Pancreas (tissue), 10 donors: ENCODE measurements around the gene ANO7. TPM values are rescaled to one million over a fixed set of nuclear protein-coding genes. Genes with fewer than 3 reads are reported as not detected.
A peak's percentile ranks its signal among the peaks of the same experiment; 100 is the strongest.

Experiments
- ATAC-seq, 4 donors: fragments of 200-7000 bp; cut with Tn5 transposase; one replicate each; pipeline versions ENCODE4 v1.8.0 to v1.9.1; 2020; ENCODE audit warnings: mild to moderate bottlenecking in 4 of 4, moderate library complexity in 4 of 4
- DNase-seq, 6 donors: peaks; one replicate each; pipeline ENCODE4 v3.0.0-alpha.2; 2020
- FAIRE-seq: peaks from 2 replicates; lab custom pipeline; 2012; peaks lifted over from hg19 to GRCh38; lab: Jason Lieb, UNC
- H3K27ac ChIP-seq, 4 donors: fragments of 200-600 bp; sonication (generic); 1 replicate in 3 of 4; 2 replicates in 1 of 4; pipeline versions ENCODE4 v1.5.0 to v1.8.0; 2020
- H3K27me3 ChIP-seq, 4 donors: fragments of 200-600 bp; one replicate each; pipeline ENCODE4 v1.8.0; 2021
- H3K36me3 ChIP-seq, 3 donors: fragments of 200-600 bp; sonication (generic) in 1 of 3; one replicate each; pipeline versions ENCODE4 v1.5.0 to v1.8.0; 2020 to 2021
- H3K4me1 ChIP-seq, 3 donors: fragments of 200-600 bp; one replicate each; pipeline ENCODE4 v1.8.0; 2021
- H3K4me3 ChIP-seq, 4 donors: fragments of 200-600 bp; sonication (generic) in 2 of 4; one replicate each; pipeline versions ENCODE4 v1.5.0 to v1.8.0; 2020 to 2021
- H3K9me3 ChIP-seq, 4 donors: fragments of 200-600 bp; one replicate each; pipeline ENCODE4 v1.8.0; 2021
- CTCF ChIP-seq, 4 donors: fragments of 200-600 bp; sonication (generic) in 3 of 4; IDR thresholded peaks; one replicate each; pipeline versions ENCODE4 v1.5.0 to v1.8.0; 2021; ENCODE audit warnings: antibody characterized with exemption in 4 of 4
- WGBS, 2 donors: extraction: QIAGEN DNeasy Blood & Tissue Kit; methylation state at CpG; one replicate each; pipeline ENCODE4 v1.1.7; 2013; 5-methylcytosine and 5-hydroxymethylcytosine counted together
- intact Hi-C, 3 donors: fragments of 100-400 bp; cut with DNase I; formaldehyde crosslinking; loops; one replicate each; pipeline versions ENCODE4 v1.11.1 to v1.14.2; 2022
- polyA plus RNA-seq, 2 donors: library from polyadenylated mRNA; stranded (reverse); fragments of 200-250 nt; gene quantifications; one replicate each; pipeline ENCODE4 v1.2.3, GENCODE V29; 2013
- total RNA-seq, 6 donors: library from RNA; stranded (reverse); fragmentation: NEBNext Ultra II Directional in 4 of 6; extraction: Animal tissue kit (Norgen Biotek cat#: 25700) in 4 of 6; gene quantifications; one replicate each; pipeline versions ENCODE4 v1.2.1 to v1.2.4, GENCODE V29; 2021 to 2023
- donor health status: healthy with polysubstance abuse.
- donor health status: DM: no; HTN: no; CAD: no; lungs with moderate emphysema.
- donor health status: DM: no; HTN: no; CAD: no.
- donor health status: control.
- donor health status: control.
- donor health status: Bipolar disorder and iron deficiency.
- donor health status: DM: yes; HTN: yes; CAD: no.
- donor health status: DM: no; HTN: no; CAD: no.
- donor health status: DM: no; HTN: no; CAD: no.
- donor health status: DM: yes; HTN: yes; CAD: no.

Gene ANO7
- total and polyA plus RNA-seq, 8 donors = 0.66 to 1.8 (median 1.1) TPM

GRCh38 chr2:241205086-241205485 is 16.6 kb downstream of the ANO7 start:
- intact Hi-C loops = no loop called here
- Histone ChIP-seq H3K27me3 (no peaks in the 10 kb centered on the region), H3K36me3 (no peaks in the 10 kb centered on the region), H3K27ac (no peak overlapping the region), H3K9me3 (no peaks in the 10 kb centered on the region), H3K4me3 (no peak overlapping the region), H3K4me1 (no peaks in the 10 kb centered on the region)
- DNase-seq (peak in 1 of 6 donors; percentile 14), ATAC-seq (no peak), FAIRE-seq (no peak)
- WGBS, 2 donors = 80 to 85% methylated on average over 3 of the region's 3 CpGs
- no peak for TF ChIP-seq CTCF (IDR thresholded peaks at IDR 0.05)

GRCh38 chr2:241207151-241207550 is 18.7 kb downstream of the ANO7 start:
- no peak for DNase-seq
- no peak overlapping the region for H3K27ac ChIP-seq
- H3K27me3 ChIP-seq = no peaks in the 10 kb centered on the region
- no peaks in the 10 kb centered on the region for H3K9me3 ChIP-seq
- H3K4me1 ChIP-seq = no peaks in the 10 kb centered on the region
- no peak for TF ChIP-seq CTCF (IDR thresholded peaks at IDR 0.05)
- FAIRE-seq = no peak
- no peak overlapping the region for H3K4me3 ChIP-seq
- WGBS, 2 donors = 89 to 90% methylated on average over 1 of the region's 1 CpG
- intact Hi-C loops = no loop called here
- no peaks in the 10 kb centered on the region for H3K36me3 ChIP-seq
- ATAC-seq = no peak

- FAIRE-seq = no peak
- no peaks in the 10 kb centered on the region for H3K36me3 ChIP-seq
- no peak for DNase-seq
- H3K4me1 ChIP-seq = no peaks in the 10 kb centered on the region
- no peak overlapping the region for H3K4me3 ChIP-seq
- WGBS, 2 donors = 73 to 79% methylated on average over 6 of the region's 6 CpGs
- no peak overlapping the region for H3K27ac ChIP-seq
- TF ChIP-seq CTCF (IDR thresholded peaks at IDR 0.05) = no peak
- ATAC-seq = no peak
- no peaks in the 10 kb centered on the region for H3K9me3 ChIP-seq
- H3K27me3 ChIP-seq = no peaks in the 10 kb centered on the region
- intact Hi-C loops = no loop called here
These were observed 19.2 kb downstream of the ANO7 start for GRCh38 chr2:241207641-241208040.

GRCh38 chr2:241208058-241208457 is 19.6 kb downstream of the ANO7 start:
- no peaks in the 10 kb centered on the region for H3K27me3 ChIP-seq
- H3K9me3 ChIP-seq = no peaks in the 10 kb centered on the region
- H3K4me1 ChIP-seq = no peaks in the 10 kb centered on the region
- ATAC-seq = no peak
- intact Hi-C loops = no loop called here
- no peak for TF ChIP-seq CTCF (IDR thresholded peaks at IDR 0.05)
- no peak for FAIRE-seq
- no peaks in the 10 kb centered on the region for H3K36me3 ChIP-seq
- 52 to 57% methylated on average over 6 of the region's 6 CpGs for WGBS, 2 donors
- H3K4me3 ChIP-seq = no peak overlapping the region
- DNase-seq = peak in 1 of 6 donors; percentile 14
- no peak overlapping the region for H3K27ac ChIP-seq

GRCh38 chr2:241209271-241209670 is 20.8 kb downstream of the ANO7 start:
- no peaks in the 10 kb centered on the region for H3K4me1 ChIP-seq
- no peak for TF ChIP-seq CTCF (IDR thresholded peaks at IDR 0.05)
- no peak overlapping the region for H3K27ac ChIP-seq
- no peak overlapping the region for H3K4me3 ChIP-seq
- ATAC-seq (no peak), FAIRE-seq (no peak), DNase-seq (peak in 2 of 6 donors; percentile 21 to 69)
- 80 to 91% methylated on average over 26 to 33 of the region's 33 CpGs for WGBS, 2 donors
- no peaks in the 10 kb centered on the region for H3K36me3 ChIP-seq
- intact Hi-C loops = no loop called here
- no peaks in the 10 kb centered on the region for H3K27me3 ChIP-seq
- no peaks in the 10 kb centered on the region for H3K9me3 ChIP-seq
